Neural cell (in vitro differentiated cells): Measurements from ENCODE around the gene RASAL2. TPM values are rescaled to one million over a fixed set of nuclear protein-coding genes. Genes with fewer than 3 reads are reported as not detected.

Experiments used
- H2AFZ ChIP-seq: fragments of 200-600, 300-800 bp; sonication (generic), shearing (Covaris generic); 2 replicates; pipeline ENCODE4 v1.6.0; 2014; ENCODE audit warnings: low read depth, mild to moderate bottlenecking, antibody characterized with exemption, low read length, moderate library complexity
- H3F3A ChIP-seq: fragments of 200-600 bp; shearing (Covaris generic); 2 replicates; pipeline ENCODE4 v1.6.1; 2016; ENCODE audit warnings: mild to moderate bottlenecking, moderate library complexity, mixed read lengths, antibody characterized with exemption, low read length; ENCODE audit not compliant: insufficient read depth, poor library complexity, severe bottlenecking
- H3K27ac ChIP-seq: fragments of 200-600, 300-800 bp; sonication (generic), shearing (Covaris generic); 2 replicates; pipeline ENCODE4 v1.5.1; 2014; ENCODE audit warnings: mild to moderate bottlenecking, low read length, moderate library complexity
- H3K27me3 ChIP-seq: fragments of 300-800, 200-600 bp; sonication (generic), shearing (Covaris generic); 2 replicates; pipeline ENCODE4 v1.6.0; 2014; ENCODE audit warnings: mild to moderate bottlenecking, low read depth, low read length, moderate library complexity; ENCODE audit not compliant: insufficient read depth
- H3K36me3 ChIP-seq: fragments of 300-800, 200-600 bp; sonication (generic), shearing (Covaris generic); 2 replicates; pipeline ENCODE4 v1.5.1; 2014; ENCODE audit warnings: mild to moderate bottlenecking, antibody characterized with exemption, low read length, moderate library complexity; ENCODE audit not compliant: insufficient read depth
- H3K4me2 ChIP-seq: fragments of 300-800, 200-600 bp; sonication (generic), shearing (Covaris generic); 2 replicates; pipeline ENCODE4 v1.6.0; 2014; ENCODE audit warnings: mild to moderate bottlenecking, low read length
- H3K4me3 ChIP-seq: fragments of 300-800, 200-600 bp; sonication (generic), shearing (Covaris generic); 2 replicates; pipeline ENCODE4 v1.5.1; 2014; ENCODE audit warnings: mild to moderate bottlenecking, low read length, moderate library complexity
- H3K79me2 ChIP-seq: fragments of 200-600 bp; shearing (Covaris generic); replicated peaks from 2 replicates; pipeline ENCODE4 v1.6.0; 2014; ENCODE audit warnings: mild to moderate bottlenecking, low read length, moderate library complexity; ENCODE audit not compliant: insufficient read depth
- H3K9ac ChIP-seq: fragments of 300-800, 200-600 bp; sonication (generic), shearing (Covaris generic); 2 replicates; pipeline ENCODE4 v1.6.1; 2016; ENCODE audit warnings: mild to moderate bottlenecking, low read length, mixed read lengths
- H3K9me2 ChIP-seq: fragments of 200-600 bp; shearing (Covaris generic); 2 replicates; pipeline ENCODE4 v1.6.1; 2016; ENCODE audit warnings: mild to moderate bottlenecking, low read length, mixed read lengths; ENCODE audit not compliant: insufficient read depth
- H3K9me3 ChIP-seq: fragments of 200-600, 300-800 bp; sonication (generic), shearing (Covaris generic); 2 replicates; pipeline ENCODE4 v1.6.1; 2016; ENCODE audit warnings: mild to moderate bottlenecking, mixed run types, low read length, moderate library complexity, mixed read lengths
- H4K20me1 ChIP-seq: fragments of 200-600 bp; shearing (Covaris generic); 2 replicates; pipeline ENCODE4 v1.6.1; 2016; ENCODE audit warnings: mild to moderate bottlenecking, mixed run types; ENCODE audit not compliant: insufficient read depth
- EP300 ChIP-seq: fragments of 450-650 bp; conservative IDR thresholded peaks from 2 replicates; pipeline ENCODE4 v1.6.1; 2014; ENCODE audit warnings: antibody characterized with exemption, mild to moderate bottlenecking, moderate library complexity; ENCODE audit not compliant: poor library complexity, severe bottlenecking
- EZH2 ChIP-seq: fragments of 200-600, 300-800 bp; shearing (Covaris generic), sonication (generic); IDR thresholded peaks from 2 replicates; pipeline ENCODE4 v1.6.1; 2014; ENCODE audit warnings: antibody characterized with exemption, low read length, borderline replicate concordance, mild to moderate bottlenecking; ENCODE audit not compliant: insufficient read depth, poor library complexity, severe bottlenecking
- MXI1 ChIP-seq: fragments of 450-650 bp; conservative IDR thresholded peaks from 2 replicates; pipeline ENCODE4 v1.6.1; 2014; ENCODE audit warnings: antibody characterized with exemption, mild to moderate bottlenecking; ENCODE audit not compliant: poor library complexity, severe bottlenecking
- POLR2AphosphoS5 ChIP-seq: IDR thresholded peaks from 2 replicates; pipeline ENCODE4 v1.6.1; 2012
- RAD21 ChIP-seq: fragments of 450-650 bp; conservative IDR thresholded peaks from 2 replicates; pipeline ENCODE4 v1.6.1; 2014; ENCODE audit warnings: antibody characterized with exemption, mild to moderate bottlenecking, moderate library complexity
- SMC3 ChIP-seq: fragments of 450-650 bp; conservative IDR thresholded peaks from 2 replicates; pipeline ENCODE4 v1.6.1; 2014; ENCODE audit warnings: antibody characterized with exemption, mild to moderate bottlenecking, moderate library complexity; ENCODE audit not compliant: poor library complexity
- TAF1 ChIP-seq: IDR thresholded peaks from 2 replicates; pipeline ENCODE4 v1.6.1; 2012; ENCODE audit warnings: low read depth
- polyA plus RNA-seq: library from polyadenylated mRNA; depleted of rRNA; stranded (reverse); fragments of >200 nt; gene quantifications from 2 replicates; pipeline ENCODE4 v1.2.3, GENCODE V29; 2014
- TF ChIP-seq, protein P1 (sequence below): IDR thresholded peaks from 2 replicates; pipeline ENCODE4 v1.6.1; 2012; ENCODE audit warnings: borderline replicate concordance
- TF ChIP-seq, protein P2 (sequence below): fragments of 450-650 bp; IDR thresholded peaks from 2 replicates; pipeline ENCODE4 v1.5.1; 2014; ENCODE audit warnings: antibody characterized with exemption, mild to moderate bottlenecking, moderate library complexity; ENCODE audit not compliant: poor library complexity, severe bottlenecking

RASAL2 gene
- polyA plus RNA-seq, 1 donor from 2014 or later: 73.3 TPM

- Histone ChIP-seq H4K20me1 (peaks cover 6% of the 10 kb centered on the region), H3K4me2 (no peak overlapping the region), H3K36me3 (peaks cover 13% of the 10 kb centered on the region), H3K9me3 (no peaks in the 10 kb centered on the region), H3K27ac (no peak overlapping the region), H2AFZ (no peak overlapping the region), H3K27me3 (no peaks in the 10 kb centered on the region), H3K9me2 (no peaks in the 10 kb centered on the region), H3K9ac (no peak overlapping the region), H3K79me2 (no peaks in the 10 kb centered on the region), H3K4me3 (no peak overlapping the region), H3F3A (no peaks in the 10 kb centered on the region)
- TF ChIP-seq, protein P1, sequence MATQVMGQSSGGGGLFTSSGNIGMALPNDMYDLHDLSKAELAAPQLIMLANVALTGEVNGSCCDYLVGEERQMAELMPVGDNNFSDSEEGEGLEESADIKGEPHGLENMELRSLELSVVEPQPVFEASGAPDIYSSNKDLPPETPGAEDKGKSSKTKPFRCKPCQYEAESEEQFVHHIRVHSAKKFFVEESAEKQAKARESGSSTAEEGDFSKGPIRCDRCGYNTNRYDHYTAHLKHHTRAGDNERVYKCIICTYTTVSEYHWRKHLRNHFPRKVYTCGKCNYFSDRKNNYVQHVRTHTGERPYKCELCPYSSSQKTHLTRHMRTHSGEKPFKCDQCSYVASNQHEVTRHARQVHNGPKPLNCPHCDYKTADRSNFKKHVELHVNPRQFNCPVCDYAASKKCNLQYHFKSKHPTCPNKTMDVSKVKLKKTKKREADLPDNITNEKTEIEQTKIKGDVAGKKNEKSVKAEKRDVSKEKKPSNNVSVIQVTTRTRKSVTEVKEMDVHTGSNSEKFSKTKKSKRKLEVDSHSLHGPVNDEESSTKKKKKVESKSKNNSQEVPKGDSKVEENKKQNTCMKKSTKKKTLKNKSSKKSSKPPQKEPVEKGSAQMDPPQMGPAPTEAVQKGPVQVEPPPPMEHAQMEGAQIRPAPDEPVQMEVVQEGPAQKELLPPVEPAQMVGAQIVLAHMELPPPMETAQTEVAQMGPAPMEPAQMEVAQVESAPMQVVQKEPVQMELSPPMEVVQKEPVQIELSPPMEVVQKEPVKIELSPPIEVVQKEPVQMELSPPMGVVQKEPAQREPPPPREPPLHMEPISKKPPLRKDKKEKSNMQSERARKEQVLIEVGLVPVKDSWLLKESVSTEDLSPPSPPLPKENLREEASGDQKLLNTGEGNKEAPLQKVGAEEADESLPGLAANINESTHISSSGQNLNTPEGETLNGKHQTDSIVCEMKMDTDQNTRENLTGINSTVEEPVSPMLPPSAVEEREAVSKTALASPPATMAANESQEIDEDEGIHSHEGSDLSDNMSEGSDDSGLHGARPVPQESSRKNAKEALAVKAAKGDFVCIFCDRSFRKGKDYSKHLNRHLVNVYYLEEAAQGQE: no peak
- no peak for TF ChIP-seq EZH2
- TF ChIP-seq, protein P2, sequence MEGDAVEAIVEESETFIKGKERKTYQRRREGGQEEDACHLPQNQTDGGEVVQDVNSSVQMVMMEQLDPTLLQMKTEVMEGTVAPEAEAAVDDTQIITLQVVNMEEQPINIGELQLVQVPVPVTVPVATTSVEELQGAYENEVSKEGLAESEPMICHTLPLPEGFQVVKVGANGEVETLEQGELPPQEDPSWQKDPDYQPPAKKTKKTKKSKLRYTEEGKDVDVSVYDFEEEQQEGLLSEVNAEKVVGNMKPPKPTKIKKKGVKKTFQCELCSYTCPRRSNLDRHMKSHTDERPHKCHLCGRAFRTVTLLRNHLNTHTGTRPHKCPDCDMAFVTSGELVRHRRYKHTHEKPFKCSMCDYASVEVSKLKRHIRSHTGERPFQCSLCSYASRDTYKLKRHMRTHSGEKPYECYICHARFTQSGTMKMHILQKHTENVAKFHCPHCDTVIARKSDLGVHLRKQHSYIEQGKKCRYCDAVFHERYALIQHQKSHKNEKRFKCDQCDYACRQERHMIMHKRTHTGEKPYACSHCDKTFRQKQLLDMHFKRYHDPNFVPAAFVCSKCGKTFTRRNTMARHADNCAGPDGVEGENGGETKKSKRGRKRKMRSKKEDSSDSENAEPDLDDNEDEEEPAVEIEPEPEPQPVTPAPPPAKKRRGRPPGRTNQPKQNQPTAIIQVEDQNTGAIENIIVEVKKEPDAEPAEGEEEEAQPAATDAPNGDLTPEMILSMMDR: no peak
- TF ChIP-seq RAD21: no peak
- TF ChIP-seq EP300: no peak
- TF ChIP-seq MXI1: no peak
- no peak for TF ChIP-seq TAF1
- no peak for TF ChIP-seq POLR2AphosphoS5
- no peak for TF ChIP-seq SMC3
Observed at GRCh38 chr1:178407215-178407614, 313.3 kb downstream of the RASAL2 start.

DNA sequence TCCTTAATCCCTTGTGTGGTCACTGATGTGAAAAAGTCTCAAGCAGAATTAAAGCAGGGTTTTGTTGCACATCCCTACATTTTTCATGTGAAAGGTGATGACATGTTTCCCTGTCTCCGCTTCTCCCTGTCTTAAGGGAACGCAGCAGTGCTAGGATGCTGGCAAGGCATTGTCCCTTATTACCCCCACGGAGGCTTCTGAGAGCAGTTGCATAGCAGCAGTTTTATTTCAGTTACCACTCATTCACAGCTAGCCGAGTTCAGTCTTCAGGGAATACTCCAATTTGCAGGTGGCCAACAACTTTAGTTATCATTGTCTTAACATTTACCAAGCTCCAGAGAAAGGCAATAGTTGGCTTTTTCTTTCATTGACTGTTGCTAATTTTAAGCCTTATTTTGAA lies 313.8 kb downstream of the RASAL2 start:
- Histone ChIP-seq H2AFZ (no peak overlapping the region), H3K9me3 (no peaks in the 10 kb centered on the region), H4K20me1 (peaks cover 6% of the 10 kb centered on the region), H3K36me3 (peaks cover 13% of the 10 kb centered on the region), H3K27ac (no peak overlapping the region), H3K9ac (no peak overlapping the region), H3K4me3 (no peak overlapping the region), H3F3A (no peaks in the 10 kb centered on the region), H3K4me2 (no peak overlapping the region), H3K27me3 (no peaks in the 10 kb centered on the region), H3K79me2 (no peaks in the 10 kb centered on the region), H3K9me2 (no peaks in the 10 kb centered on the region)
- TF ChIP-seq, protein P1: no peak
- no peak for TF ChIP-seq TAF1
- TF ChIP-seq, protein P2: no peak
- TF ChIP-seq SMC3: no peak
- no peak for TF ChIP-seq POLR2AphosphoS5
- no peak for TF ChIP-seq EP300
- no peak for TF ChIP-seq RAD21
- TF ChIP-seq MXI1: no peak
- no peak for TF ChIP-seq EZH2
